ENCODE measurements around the gene WFIKKN1. TPM values are rescaled to one million over a fixed set of nuclear protein-coding genes. Genes with fewer than 3 reads are reported as not detected.

The WFIKKN1 gene
- total RNA-seq, 1 donor from 2014 or later, result 1.5 TPM

DNA sequence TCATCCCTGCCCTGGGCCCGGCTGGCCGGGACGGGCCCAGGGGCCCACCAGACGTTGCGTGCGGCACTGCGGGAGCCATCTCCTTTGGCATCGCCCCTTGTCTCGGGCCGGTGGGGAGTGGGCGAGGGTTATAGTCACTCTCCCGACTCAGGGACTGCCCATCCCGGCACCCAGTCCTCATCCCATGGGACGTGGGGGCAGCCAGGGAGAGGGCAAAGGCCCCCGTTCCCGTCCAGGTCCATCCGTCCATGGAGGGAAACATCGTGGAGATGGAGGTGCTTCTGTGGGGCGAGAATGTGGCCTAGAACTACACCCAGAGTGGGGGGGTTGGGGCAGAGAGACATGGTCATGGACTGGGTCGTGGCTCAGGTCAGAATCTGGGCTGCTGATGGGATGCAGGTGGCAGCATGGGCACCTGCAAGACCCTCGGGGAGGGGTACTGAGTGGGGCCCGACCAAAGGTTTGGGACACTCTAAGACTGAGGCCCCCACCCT lies 15.9 kb downstream of the WFIKKN1 start:
- ATAC-seq (no peak), DNase-seq (ENCODE audit: low spot score) (no peak)
- intact Hi-C loops (cut with DNase I), result no loop called here

- ATAC-seq, result peak; percentile 3
- DNase-seq (ENCODE audit: low spot score), result no peak
- intact Hi-C loops (cut with DNase I), result no loop called here
Observed at GRCh38 chr16:647173-647902, 16.6 kb downstream of the WFIKKN1 start.

- no peak for ATAC-seq
- DNase-seq (ENCODE audit: low spot score), result no peak
- intact Hi-C loops (cut with DNase I), result no loop called here
Observed at GRCh38 chr16:648071-648780, 17.4 kb downstream of the WFIKKN1 start.

- peak; percentile 97 for DNase-seq (ENCODE audit: low spot score)
- intact Hi-C loops (cut with DNase I), result no loop called here
- ATAC-seq, result peak; percentile 95
Observed at GRCh38 chr16:648781-649589, 18.2 kb downstream of the WFIKKN1 start, which contains the start of gene WDR90. Gene WDR90, plus strand, starts transcription at chr16:649365. Its CDS starts 52 bp downstream, at chr16:649417.

DNA sequence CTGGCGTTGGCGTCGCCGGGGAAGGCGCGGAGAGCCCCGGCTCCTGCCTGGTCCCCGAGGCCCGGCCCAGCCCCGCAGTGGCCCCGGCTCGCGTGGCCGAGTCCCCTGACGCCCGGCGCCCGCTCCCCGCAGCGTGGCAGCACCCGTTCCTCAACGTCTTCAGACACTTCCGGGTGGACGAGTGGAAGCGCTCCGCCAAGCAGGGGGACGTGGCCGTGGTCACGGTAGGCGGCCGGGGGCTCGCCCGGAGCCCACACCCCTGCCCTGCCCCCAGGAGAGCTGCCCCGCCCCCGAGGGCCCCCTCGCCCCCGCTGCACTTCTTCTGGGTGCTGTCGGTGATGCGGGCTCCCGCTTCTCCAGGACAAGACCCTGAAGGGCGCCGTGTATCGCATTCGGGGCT lies 18.8 kb downstream of the WFIKKN1 start:
- DNase-seq (ENCODE audit: low spot score), result no peak
- intact Hi-C loops (cut with DNase I), result loop anchor here (10.0 kb wide), 1 partner anchor 65 kb away; no protein-coding TSS in a partner anchor
- no peak for ATAC-seq

DNA sequence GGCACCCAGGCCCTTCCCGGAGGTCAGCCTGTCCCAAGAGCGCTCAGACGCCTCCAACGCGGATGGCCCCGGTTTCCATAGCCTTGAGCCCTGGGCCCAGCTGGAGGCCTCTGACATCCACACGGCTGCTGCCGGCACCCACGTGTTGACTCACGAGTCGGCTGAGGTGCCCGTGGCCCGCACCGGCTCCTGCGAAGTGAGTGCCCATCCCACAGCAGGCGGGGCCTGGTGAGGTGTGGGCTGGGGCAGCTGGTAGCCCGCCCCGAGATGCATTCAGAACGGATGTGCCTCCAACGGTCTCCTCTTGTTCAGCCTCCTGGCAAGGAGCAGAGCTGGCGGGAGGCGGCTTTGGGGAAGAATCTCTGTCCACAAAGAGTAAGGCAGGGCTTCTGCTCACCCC lies 21.1 kb downstream of the WFIKKN1 start:
- intact Hi-C loops (cut with DNase I), result loop anchor here (10.0 kb wide), 1 partner anchor 67 kb away; no protein-coding TSS in a partner anchor
- no peak for ATAC-seq

DNA sequence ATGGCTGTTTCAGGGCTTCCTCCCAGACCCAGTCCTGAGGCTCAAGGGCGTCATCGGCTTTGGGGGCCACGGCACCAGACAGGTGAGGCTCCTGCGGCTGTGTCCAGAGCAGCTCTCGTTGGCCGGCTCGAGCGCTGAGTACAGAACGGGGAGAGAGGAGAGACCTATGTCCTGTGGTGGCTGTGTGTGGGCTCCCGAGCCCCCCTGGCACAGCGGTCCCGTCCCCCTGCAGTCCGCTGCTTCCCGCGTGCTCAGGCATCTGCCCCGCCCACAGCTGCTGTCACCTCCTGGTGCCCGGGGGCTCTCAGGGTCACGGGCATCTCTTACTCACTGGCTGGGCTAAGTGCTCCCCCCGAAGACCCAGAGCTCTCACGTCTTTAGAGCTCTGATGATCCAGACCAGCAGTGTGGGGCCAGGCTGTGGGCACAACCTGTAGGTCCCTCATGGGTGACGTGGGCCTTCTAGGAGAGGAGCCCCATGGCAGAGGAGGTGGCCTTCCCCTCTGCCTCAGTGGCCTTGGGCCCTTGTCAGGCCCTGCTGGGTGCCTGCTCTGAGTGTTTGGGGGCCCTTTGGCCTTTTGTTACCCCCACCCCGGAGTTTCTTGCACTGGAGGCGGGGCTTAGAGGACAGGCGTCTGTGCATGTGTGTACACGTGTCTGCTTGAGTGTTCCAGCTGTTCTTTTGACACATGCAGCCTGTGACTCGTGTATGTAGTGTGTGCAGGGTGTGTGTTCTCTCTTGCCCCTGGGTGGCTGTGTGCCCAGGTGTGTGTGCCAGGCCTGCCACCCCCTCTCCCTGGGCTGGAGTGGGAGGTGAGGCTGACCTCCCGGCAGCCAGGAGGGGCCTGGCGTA lies 21.9 kb downstream of the WFIKKN1 start:
- intact Hi-C loops (cut with DNase I), result loop anchor here (10.0 kb wide), 1 partner anchor 68 kb away; no protein-coding TSS in a partner anchor
- no peak for ATAC-seq
- DNase-seq (ENCODE audit: low spot score), result no peak

More for the DNA sequence above, 21.1 kb downstream of the WFIKKN1 start:
- no peak for DNase-seq (ENCODE audit: low spot score)

- intact Hi-C loops (cut with DNase I), result loop anchor here (10.0 kb wide), 1 partner anchor 69 kb away; no protein-coding TSS in a partner anchor
- no peak for DNase-seq (ENCODE audit: low spot score)
- ATAC-seq, result no peak
Observed at GRCh38 chr16:654034-654433, 23.2 kb downstream of the WFIKKN1 start.

GRCh38 chr16:657487-657886 lies 26.7 kb downstream of the WFIKKN1 start:
- DNase-seq (ENCODE audit: low spot score) (no peak), ATAC-seq (no peak)
- intact Hi-C loops (cut with DNase I), result loop anchor here (10.0 kb wide), 1 partner anchor 73 kb away; no protein-coding TSS in a partner anchor

DNA sequence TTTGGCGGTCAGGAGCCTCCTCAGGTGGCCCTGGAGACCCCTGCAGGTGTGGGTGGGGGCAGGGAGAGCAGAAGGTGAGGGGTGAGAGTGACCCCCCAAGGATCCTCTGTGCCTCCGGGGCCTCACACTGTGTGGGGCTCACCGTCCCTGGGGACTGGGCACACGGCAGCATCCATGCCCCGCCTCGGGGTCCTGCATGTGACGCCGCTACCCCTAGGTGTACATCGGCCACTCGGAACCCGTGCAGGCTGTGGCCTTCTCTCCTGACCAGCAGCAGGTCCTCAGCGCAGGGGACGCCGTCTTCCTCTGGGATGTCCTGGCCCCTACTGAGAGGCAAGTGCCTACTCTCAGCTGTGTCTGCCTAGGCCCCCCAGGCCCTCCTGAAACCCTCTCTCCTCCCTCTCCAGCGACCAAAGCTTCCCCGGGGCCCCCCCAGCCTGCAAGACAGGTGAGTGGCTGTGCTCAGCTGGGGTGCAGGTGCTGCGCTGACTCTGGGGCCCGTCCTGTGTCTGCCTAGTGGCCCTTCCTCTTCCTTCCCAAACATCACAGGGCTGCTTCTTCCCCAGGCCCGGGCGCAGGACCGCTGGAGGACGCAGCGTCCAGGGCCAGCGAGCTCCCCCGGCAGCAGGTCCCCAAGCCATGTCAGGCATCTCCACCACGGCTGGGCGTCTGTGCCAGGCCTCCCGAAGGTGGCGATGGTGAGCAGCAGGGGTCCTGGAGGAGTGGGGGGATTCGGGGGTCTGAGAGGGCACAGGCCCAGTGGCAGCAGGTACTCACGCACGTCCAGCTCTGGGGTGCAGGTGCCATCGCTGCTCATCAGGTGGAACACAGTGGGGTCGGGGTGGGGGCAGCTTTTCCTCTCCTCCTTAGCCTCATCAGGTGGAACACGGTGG lies 28.1 kb downstream of the WFIKKN1 start:
- DNase-seq (ENCODE audit: low spot score), result no peak
- intact Hi-C loops (cut with DNase I), result loop anchor here (10.0 kb wide), 1 partner anchor 74 kb away; no protein-coding TSS in a partner anchor

GRCh38 chr16:659618-660017 lies 28.8 kb downstream of the WFIKKN1 start:
- no peak for ATAC-seq
- no peak for DNase-seq (ENCODE audit: low spot score)
- intact Hi-C loops (cut with DNase I), result loop anchor here (10.0 kb wide), 1 partner anchor 75 kb away; no protein-coding TSS in a partner anchor

More for the DNA sequence above, 28.1 kb downstream of the WFIKKN1 start:
- ATAC-seq, result no peak

DNA sequence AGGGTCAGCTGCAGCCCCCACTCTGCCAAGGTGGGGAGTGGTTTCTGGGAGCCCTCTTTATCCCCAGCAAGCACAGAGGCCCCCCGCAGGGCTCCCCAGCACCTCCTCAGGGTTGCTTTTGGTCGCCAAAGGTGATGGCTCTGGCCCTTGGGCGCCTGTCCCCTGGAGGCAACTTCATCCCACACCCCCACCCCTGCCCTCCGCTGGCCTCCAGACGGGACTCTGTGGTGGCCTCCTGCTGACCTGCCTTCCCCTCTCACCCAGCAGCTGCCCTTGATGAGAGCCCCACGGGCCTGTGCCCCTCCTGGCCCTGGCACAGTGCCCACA lies 29.3 kb downstream of the WFIKKN1 start:
- DNase-seq (ENCODE audit: low spot score) (no peak), ATAC-seq (no peak)
- intact Hi-C loops (cut with DNase I), result no loop called here

GRCh38 chr16:660459-661183 lies 29.8 kb downstream of the WFIKKN1 start:
- ATAC-seq (peak; percentile 92), DNase-seq (ENCODE audit: low spot score) (peak; percentile 94)
- intact Hi-C loops (cut with DNase I), result no loop called here

DNA sequence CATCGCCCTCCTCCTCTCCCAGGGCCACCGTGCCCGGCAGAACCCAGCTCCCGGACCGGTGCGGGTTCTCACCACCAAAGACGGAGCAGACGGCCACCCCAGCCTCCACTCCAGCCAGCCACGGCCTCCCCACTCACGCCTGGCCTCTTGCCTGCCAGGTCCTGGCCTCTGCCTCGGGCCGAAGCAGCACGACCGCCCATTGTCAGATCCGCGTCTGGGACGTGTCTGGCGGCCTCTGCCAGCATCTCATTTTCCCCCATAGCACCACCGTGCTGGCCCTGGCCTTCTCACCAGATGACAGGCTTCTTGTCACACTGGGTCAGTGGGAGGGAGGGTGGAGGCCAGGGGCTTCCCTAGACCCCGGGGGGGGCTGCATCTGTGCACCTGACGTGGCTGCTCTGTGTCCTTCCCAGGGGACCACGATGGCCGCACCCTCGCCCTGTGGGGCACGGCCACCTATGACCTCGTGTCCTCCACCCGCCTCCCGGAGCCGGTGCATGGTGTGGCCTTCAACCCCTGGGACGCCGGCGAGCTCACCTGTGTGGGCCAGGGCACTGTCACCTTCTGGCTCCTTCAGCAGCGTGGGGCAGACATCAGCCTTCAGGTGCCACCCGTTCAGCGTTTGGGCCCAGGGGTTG lies 30.5 kb downstream of the WFIKKN1 start:
- ATAC-seq (peak; percentile 20), DNase-seq (ENCODE audit: low spot score) (no peak)
- intact Hi-C loops (cut with DNase I), result no loop called here

DNA sequence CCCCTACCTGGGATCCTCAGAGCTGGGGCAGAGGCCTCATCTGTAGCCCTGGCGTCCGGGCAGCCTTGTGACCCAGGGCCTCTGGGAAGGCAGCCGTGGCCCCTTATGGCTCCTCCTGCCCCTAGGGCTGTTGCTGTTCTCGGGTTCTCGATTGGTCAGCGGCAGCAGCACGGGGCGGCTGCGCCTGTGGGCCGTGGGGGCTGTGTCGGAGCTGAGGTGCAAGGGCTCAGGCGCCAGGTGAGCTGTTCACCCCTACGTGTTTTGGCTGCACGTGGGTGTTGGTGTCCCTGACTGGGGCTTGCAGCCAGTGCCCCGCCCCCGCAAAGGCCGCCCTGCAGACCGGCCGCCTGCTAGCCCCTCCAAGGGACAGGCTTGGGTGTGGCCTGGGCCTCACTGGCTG lies 31.3 kb downstream of the WFIKKN1 start:
- ATAC-seq (no peak), DNase-seq (ENCODE audit: low spot score) (no peak)
- intact Hi-C loops (cut with DNase I), result no loop called here

GRCh38 chr16:662597-662996 lies 31.8 kb downstream of the WFIKKN1 start:
- DNase-seq (ENCODE audit: low spot score) (no peak), ATAC-seq (no peak)
- intact Hi-C loops (cut with DNase I), result no loop called here
